IMR-90 (cell line): ENCODE results near the gene CC2D2B. TPM values are rescaled to one million over a fixed set of nuclear protein-coding genes. Genes with fewer than 3 reads are reported as not detected.

Source experiments
- ATAC-seq: fragments of 200-7000 bp; cut with Tn5 transposase; 2 replicates; pipeline ENCODE4 v1.9.1; 2020; ENCODE audit warnings: low read depth, mild to moderate bottlenecking, moderate library complexity
- BruUV-seq: library from RNA; stranded (reverse); fragments of 400-500 nt; replicated peaks from 2 replicates; lab custom pipeline; 2021; lab: Mats Ljungman, UMichigan
- CTCF ChIA-PET: fragments of 300-600 bp; formaldehyde crosslinking; extraction: SDS; loops from one replicate; lab custom pipeline; 2021; ENCODE audit warnings: antibody characterized with exemption; lab: Yijun Ruan, JAX
- POLR2A ChIA-PET: fragments of 300-600 bp; sonication (Branson Sonifier 250); formaldehyde crosslinking; loops from one replicate; lab custom pipeline; 2022; ENCODE audit warnings: antibody characterized with exemption; ENCODE audit not compliant: unreplicated experiment; lab: Charles Lee
- DNase-seq: peaks from one replicate; pipeline ENCODE4 v3.0.0; 2013
- H2AFZ ChIP-seq: replicated peaks from 2 replicates; pipeline ENCODE3; 2013; ENCODE audit warnings: low read length, mild to moderate bottlenecking; ENCODE audit not compliant: poor library complexity
- H2AK5ac ChIP-seq: 2 replicates; pipeline ENCODE4 v1.6.1; 2013; ENCODE audit warnings: low read depth, low read length, inconsistent platforms
- H2AK9ac ChIP-seq: replicated peaks from 2 replicates; pipeline ENCODE3; 2013; ENCODE audit warnings: mild to moderate bottlenecking, low read depth, low read length, moderate library complexity; ENCODE audit not compliant: poor library complexity
- H2BK120ac ChIP-seq: 2 replicates; pipeline ENCODE4 v1.6.1; 2013; ENCODE audit warnings: low read depth, low read length, inconsistent platforms
- H2BK15ac ChIP-seq: 3 replicates; pipeline ENCODE4 v1.6.1; 2013; ENCODE audit warnings: low read depth, low read length, inconsistent platforms
- H2BK20ac ChIP-seq: 2 replicates; pipeline ENCODE4 v1.6.1; 2013; ENCODE audit warnings: low read depth, mild to moderate bottlenecking, inconsistent platforms, low read length, moderate library complexity
- H2BK5ac ChIP-seq: 2 replicates; pipeline ENCODE4 v1.6.1; 2013; ENCODE audit warnings: mild to moderate bottlenecking, low read depth, low read length, inconsistent platforms; ENCODE audit not compliant: poor library complexity, severe bottlenecking
- H3K14ac ChIP-seq: replicated peaks from 2 replicates; pipeline ENCODE4 v1.6.1; 2013; ENCODE audit warnings: low read depth, low read length, inconsistent platforms
- H3K18ac ChIP-seq: 2 replicates; pipeline ENCODE4 v1.6.1; 2013; ENCODE audit warnings: low read depth, low read length, control low read depth
- H3K23ac ChIP-seq: 2 replicates; pipeline ENCODE4 v1.6.1; 2013; ENCODE audit warnings: low read depth, low read length, inconsistent platforms
- H3K27ac ChIP-seq: 2 replicates; pipeline ENCODE4 v1.5.1; 2013; ENCODE audit warnings: mild to moderate bottlenecking, control low read depth, low read length; ENCODE audit not compliant: insufficient read depth
- H3K27me3 ChIP-seq: 2 replicates; pipeline ENCODE4 v1.6.1; 2013; ENCODE audit warnings: low read length; ENCODE audit not compliant: control insufficient read depth, insufficient read depth
- H3K36me3 ChIP-seq: 2 replicates; pipeline ENCODE4 v1.6.1; 2013; ENCODE audit warnings: low read length, mixed read lengths; ENCODE audit not compliant: control insufficient read depth, insufficient read depth
- H3K4ac ChIP-seq: 2 replicates; pipeline ENCODE4 v1.6.1; 2013; ENCODE audit warnings: low read depth, low read length, inconsistent platforms
- H3K4me1 ChIP-seq: 2 replicates; pipeline ENCODE4 v1.6.1; 2013; ENCODE audit warnings: low read length, mixed read lengths; ENCODE audit not compliant: control insufficient read depth, insufficient read depth
- H3K4me2 ChIP-seq: 2 replicates; pipeline ENCODE4 v1.6.1; 2013; ENCODE audit warnings: low read depth, mild to moderate bottlenecking, control low read depth, low read length, moderate library complexity
- H3K4me3 ChIP-seq: 2 replicates; pipeline ENCODE4 v1.5.1; 2013; ENCODE audit warnings: low read depth, mild to moderate bottlenecking, control low read depth, low read length, moderate library complexity; ENCODE audit not compliant: insufficient read depth
- H3K56ac ChIP-seq: 2 replicates; pipeline ENCODE4 v1.6.1; 2013; ENCODE audit warnings: low read length, inconsistent platforms; ENCODE audit not compliant: insufficient read depth; ENCODE audit errors: extremely low read depth
- H3K79me1 ChIP-seq, 2 experiments: 2 replicates each; pipeline ENCODE4 v1.6.1; 2013; ENCODE audit warnings: low read length in 2 of 2, inconsistent platforms in 1 of 2, low read depth in 1 of 2
- H3K9ac ChIP-seq: 2 replicates; pipeline ENCODE4 v1.6.1; 2013; ENCODE audit warnings: low read depth, low read length, control low read depth
- H3K9me1 ChIP-seq: 2 replicates; pipeline ENCODE4 v1.6.1; 2013; ENCODE audit warnings: low read length, inconsistent platforms; ENCODE audit not compliant: insufficient read depth
- H3K9me3 ChIP-seq: 2 replicates; pipeline ENCODE4 v1.6.1; 2013; ENCODE audit warnings: low read length; ENCODE audit not compliant: control insufficient read depth, insufficient read depth
- H4K20me1 ChIP-seq: 2 replicates; pipeline ENCODE4 v1.6.1; 2013; ENCODE audit warnings: low read length, inconsistent platforms; ENCODE audit not compliant: insufficient read depth
- H4K5ac ChIP-seq: 2 replicates; pipeline ENCODE4 v1.6.1; 2013; ENCODE audit warnings: mild to moderate bottlenecking, low read depth, low read length, control low read depth
- H4K8ac ChIP-seq, 2 experiments: 2 replicates each; pipeline ENCODE4 v1.6.1; 2013; ENCODE audit warnings: low read depth in 2 of 2, low read length in 2 of 2, control low read depth in 1 of 2, inconsistent platforms in 1 of 2
- H4K91ac ChIP-seq: 2 replicates; pipeline ENCODE4 v1.6.1; 2013; ENCODE audit warnings: low read depth, low read length, inconsistent platforms; ENCODE audit not compliant: insufficient read depth
- BHLHE40 ChIP-seq: fragments of 150-350 bp; IDR thresholded peaks from 2 replicates; pipeline ENCODE4 v1.6.1; 2016; ENCODE audit warnings: mild to moderate bottlenecking, low read depth, low read length
- CEBPB ChIP-seq: IDR thresholded peaks from 2 replicates; pipeline ENCODE4 v1.6.1; 2012; ENCODE audit warnings: low read depth, low read length, improper control_type of control experiment
- CHD1 ChIP-seq: IDR thresholded peaks from 2 replicates; pipeline ENCODE4 v1.6.1; 2012; ENCODE audit warnings: low read depth, low read length, improper control_type of control experiment
- CTCF ChIP-seq: conservative IDR thresholded peaks from 2 replicates; pipeline ENCODE4 v1.5.1; 2012; ENCODE audit warnings: mild to moderate bottlenecking, low read depth, low read length, improper control_type of control experiment
- FOS ChIP-seq: fragments of 150-350 bp; IDR thresholded peaks from 2 replicates; pipeline ENCODE4 v1.6.1; 2016; ENCODE audit warnings: low read depth, low read length
- MAFK ChIP-seq: IDR thresholded peaks from 2 replicates; pipeline ENCODE4 v1.6.1; 2012; ENCODE audit warnings: low read depth, low read length, improper control_type of control experiment
- MAZ ChIP-seq: IDR thresholded peaks from 2 replicates; pipeline ENCODE4 v1.6.1; 2012; ENCODE audit warnings: low read depth, mild to moderate bottlenecking, low read length, improper control_type of control experiment, moderate library complexity, borderline replicate concordance
- NFE2L2 ChIP-seq: fragments of 150-350 bp; IDR thresholded peaks from 2 replicates; pipeline ENCODE4 v1.6.1; 2016; ENCODE audit warnings: low read depth, mild to moderate bottlenecking, low read length
- POLR2A ChIP-seq: IDR thresholded peaks from 2 replicates; pipeline ENCODE4 v1.6.1; 2012; ENCODE audit warnings: mild to moderate bottlenecking, low read depth, low read length
- RAD21 ChIP-seq: IDR thresholded peaks from 2 replicates; pipeline ENCODE4 v1.6.1; 2012; ENCODE audit warnings: low read length, improper control_type of control experiment
- RCOR1 ChIP-seq: IDR thresholded peaks from 2 replicates; pipeline ENCODE4 v1.6.1; 2012; ENCODE audit warnings: mild to moderate bottlenecking, low read length, improper control_type of control experiment; ENCODE audit not compliant: insufficient replicate concordance
- RFX5 ChIP-seq: IDR thresholded peaks from 2 replicates; pipeline ENCODE4 v1.8.0; 2012; ENCODE audit warnings: low read depth, mild to moderate bottlenecking, low read length, moderate library complexity
- SMC3 ChIP-seq: fragments of 150-350 bp; IDR thresholded peaks from 2 replicates; pipeline ENCODE4 v1.6.1; 2016; ENCODE audit warnings: low read depth, mild to moderate bottlenecking, antibody characterized with exemption, low read length, moderate library complexity
- dilution Hi-C: fragments of 300-500 bp; cut with HindIII; formaldehyde crosslinking; loops from one replicate; pipeline ENCODE4 v1.14.3; 2018; ENCODE audit warnings: low sequenced_read_pairs; ENCODE audit not compliant: unreplicated experiment
- in situ Hi-C: fragments of 300-500 bp; cut with MboI; formaldehyde crosslinking; loops from 3 replicates; pipeline ENCODE4 v1.14.3; 2019; ENCODE audit warnings: low sequenced_read_pairs, inconsistent platforms, mixed read lengths
- intact Hi-C: fragments of 100-400 bp; cut with micrococcal nuclease; formaldehyde crosslinking; loops from 2 replicates; pipeline ENCODE4 v1.10.0; 2022
- polyA plus RNA-seq, 3 experiments: library from polyadenylated mRNA; depleted of rRNA; stranded (reverse); fragments of >200 nt; gene quantifications; 2 replicates each; pipeline ENCODE4 v1.2.3, GENCODE V29; 2012; ENCODE audit warnings: low replicate concordance in 1 of 3
- total RNA-seq: library from RNA; depleted of rRNA; stranded (reverse); fragments of >200 nt; gene quantifications from 2 replicates; pipeline ENCODE4 v1.2.3, GENCODE V29; 2012
- TF ChIP-seq, protein P1 (sequence below): fragments of 150-350 bp; IDR thresholded peaks from 2 replicates; pipeline ENCODE4 v1.6.1; 2016; ENCODE audit warnings: low read depth, mild to moderate bottlenecking, low read length, moderate library complexity, borderline replicate concordance
- TF ChIP-seq, protein P2 (sequence below): fragments of 150-350 bp; IDR thresholded peaks from 2 replicates; pipeline ENCODE4 v1.6.1; 2017; ENCODE audit warnings: mild to moderate bottlenecking, antibody characterized with exemption, low read length, low read depth

Gene CC2D2B
- total and polyA plus RNA-seq, 2 of the 4 experiments (the other 2 are of a cell fraction) = not detected

- Histone ChIP-seq H3K56ac (no peak overlapping the region), H3K4me3 (no peak overlapping the region), H3K4me1 (no peaks in the 10 kb centered on the region), H3K9ac (no peak overlapping the region), H4K5ac (no peak overlapping the region), H3K9me1 (no peaks in the 10 kb centered on the region), H4K91ac (no peak overlapping the region), H3K4ac (no peak overlapping the region), H3K18ac (no peak overlapping the region), H2BK5ac (no peak overlapping the region), H3K36me3 (no peaks in the 10 kb centered on the region), H2AK9ac (no peak overlapping the region), H4K20me1 (no peaks in the 10 kb centered on the region), H3K23ac (no peak overlapping the region), H2AFZ (no peak overlapping the region), H3K9me3 (no peaks in the 10 kb centered on the region), H3K14ac (no peak overlapping the region), H3K27ac (no peak overlapping the region), H2BK15ac (no peak overlapping the region), H2AK5ac (no peak overlapping the region), H3K4me2 (no peak overlapping the region), H2BK120ac (no peak overlapping the region), H3K27me3 (peaks cover 12% of the 10 kb centered on the region), H2BK20ac (no peak overlapping the region), H3K79me1 (no peaks in the 10 kb centered on the region), H4K8ac (no peak overlapping the region)
- POLR2A ChIA-PET = no interaction called here
- DNase-seq = no peak
- dilution Hi-C loops (no loop called here), intact Hi-C loops (no loop called here), in situ Hi-C loops (loop anchor here (5.0 kb wide), 1 partner anchor 274 kb away; no protein-coding TSS in a partner anchor)
- CTCF ChIA-PET = no interaction called here
- TF ChIP-seq SMC3 (no peak), MAFK (no peak), CHD1 (no peak), BHLHE40 (no peak), RAD21 (no peak), CEBPB (no peak), RCOR1 (no peak), NFE2L2 (no peak), MAZ (no peak), RFX5 (no peak), CTCF (no peak), FOS (no peak), POLR2A (no peak)
- TF ChIP-seq, protein P1, sequence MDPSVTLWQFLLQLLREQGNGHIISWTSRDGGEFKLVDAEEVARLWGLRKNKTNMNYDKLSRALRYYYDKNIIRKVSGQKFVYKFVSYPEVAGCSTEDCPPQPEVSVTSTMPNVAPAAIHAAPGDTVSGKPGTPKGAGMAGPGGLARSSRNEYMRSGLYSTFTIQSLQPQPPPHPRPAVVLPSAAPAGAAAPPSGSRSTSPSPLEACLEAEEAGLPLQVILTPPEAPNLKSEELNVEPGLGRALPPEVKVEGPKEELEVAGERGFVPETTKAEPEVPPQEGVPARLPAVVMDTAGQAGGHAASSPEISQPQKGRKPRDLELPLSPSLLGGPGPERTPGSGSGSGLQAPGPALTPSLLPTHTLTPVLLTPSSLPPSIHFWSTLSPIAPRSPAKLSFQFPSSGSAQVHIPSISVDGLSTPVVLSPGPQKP = no peak
- TF ChIP-seq, protein P2, sequence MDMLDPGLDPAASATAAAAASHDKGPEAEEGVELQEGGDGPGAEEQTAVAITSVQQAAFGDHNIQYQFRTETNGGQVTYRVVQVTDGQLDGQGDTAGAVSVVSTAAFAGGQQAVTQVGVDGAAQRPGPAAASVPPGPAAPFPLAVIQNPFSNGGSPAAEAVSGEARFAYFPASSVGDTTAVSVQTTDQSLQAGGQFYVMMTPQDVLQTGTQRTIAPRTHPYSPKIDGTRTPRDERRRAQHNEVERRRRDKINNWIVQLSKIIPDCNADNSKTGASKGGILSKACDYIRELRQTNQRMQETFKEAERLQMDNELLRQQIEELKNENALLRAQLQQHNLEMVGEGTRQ = no peak
- ATAC-seq = no peak
- no TSS peak for BruUV-seq
Observed at GRCh38 chr10:96023168-96023567, 115.4 kb downstream of the CC2D2B start.
